ENCODE results near the gene ISCU.

DNA sequence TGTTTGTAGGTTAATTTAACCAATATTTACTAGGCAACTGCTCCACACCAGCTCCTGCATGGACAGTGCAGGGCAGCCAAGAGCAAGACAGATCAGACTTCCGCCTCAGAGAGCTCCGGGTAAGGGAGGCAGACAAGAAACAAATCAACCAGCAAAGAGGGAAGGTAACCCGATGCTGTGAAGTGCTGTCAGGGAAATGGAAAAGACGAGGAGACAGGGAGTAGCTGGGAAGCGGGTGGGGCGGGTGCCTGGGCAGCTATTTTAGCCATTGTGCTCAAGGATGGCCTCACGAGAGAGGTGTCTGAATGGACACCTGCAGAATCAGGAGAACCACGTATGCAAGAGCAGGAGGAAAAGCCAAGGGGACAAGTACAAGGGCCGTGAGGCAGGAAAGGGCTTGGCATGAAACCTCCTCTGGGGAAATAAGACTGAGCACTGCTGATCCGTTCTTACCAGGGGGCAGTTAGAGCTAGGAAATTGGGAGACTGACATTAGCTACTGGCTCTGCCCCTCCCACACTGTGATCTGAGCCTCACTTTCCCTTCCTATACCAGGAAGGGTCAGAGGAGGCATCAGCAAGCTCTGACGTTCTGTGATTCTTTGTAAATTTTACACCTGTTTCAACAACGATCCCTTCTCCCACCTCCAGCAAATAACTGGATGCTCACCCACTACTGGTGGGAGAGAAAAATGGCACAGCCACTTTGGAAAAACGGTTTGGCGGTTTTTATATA is 42.0 kb downstream of the ISCU start:
- no peak for TF ChIP-seq POLR2A (IDR thresholded peaks at IDR 0.05)
- TF ChIP-seq, protein P1, sequence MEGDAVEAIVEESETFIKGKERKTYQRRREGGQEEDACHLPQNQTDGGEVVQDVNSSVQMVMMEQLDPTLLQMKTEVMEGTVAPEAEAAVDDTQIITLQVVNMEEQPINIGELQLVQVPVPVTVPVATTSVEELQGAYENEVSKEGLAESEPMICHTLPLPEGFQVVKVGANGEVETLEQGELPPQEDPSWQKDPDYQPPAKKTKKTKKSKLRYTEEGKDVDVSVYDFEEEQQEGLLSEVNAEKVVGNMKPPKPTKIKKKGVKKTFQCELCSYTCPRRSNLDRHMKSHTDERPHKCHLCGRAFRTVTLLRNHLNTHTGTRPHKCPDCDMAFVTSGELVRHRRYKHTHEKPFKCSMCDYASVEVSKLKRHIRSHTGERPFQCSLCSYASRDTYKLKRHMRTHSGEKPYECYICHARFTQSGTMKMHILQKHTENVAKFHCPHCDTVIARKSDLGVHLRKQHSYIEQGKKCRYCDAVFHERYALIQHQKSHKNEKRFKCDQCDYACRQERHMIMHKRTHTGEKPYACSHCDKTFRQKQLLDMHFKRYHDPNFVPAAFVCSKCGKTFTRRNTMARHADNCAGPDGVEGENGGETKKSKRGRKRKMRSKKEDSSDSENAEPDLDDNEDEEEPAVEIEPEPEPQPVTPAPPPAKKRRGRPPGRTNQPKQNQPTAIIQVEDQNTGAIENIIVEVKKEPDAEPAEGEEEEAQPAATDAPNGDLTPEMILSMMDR (IDR thresholded peaks at IDR 0.05) = no peak
